ENCODE results near the gene CDH4. TPM values are rescaled to one million over a fixed set of nuclear protein-coding genes. Genes with fewer than 3 reads are reported as not detected.

CDH4 gene
- total and polyA plus RNA-seq, 4 experiments from 2014 or later: 0.39 to 1.1 (median 0.41) TPM; not detected in 1

- H3K4me1 Mint-ChIP-seq: no peaks in the 10 kb centered on the region
- POLR2A ChIA-PET (ENCODE audit: partially characterized antibody): no interaction called here
- no peak overlapping the region for H3K27ac Mint-ChIP-seq
- intact Hi-C loops (cut with micrococcal nuclease): no loop called here
- no peaks in the 10 kb centered on the region for H3K27me3 Mint-ChIP-seq
- H3K27me3 ChIP-seq (ENCODE audit: insufficient read depth, low read length): no peaks in the 10 kb centered on the region
- no peaks in the 10 kb centered on the region for H3K9me3 Mint-ChIP-seq
- no peak overlapping the region for H3K27ac ChIP-seq (ENCODE audit: low read depth, low read length)
- H3K4me3 Mint-ChIP-seq: no peak overlapping the region
- no peaks in the 10 kb centered on the region for H3K36me3 ChIP-seq (ENCODE audit: insufficient read depth, low read length)
- CTCF ChIA-PET (ENCODE audit: partially characterized antibody): no interaction called here
- no peaks in the 10 kb centered on the region for H3K4me1 ChIP-seq (ENCODE audit: insufficient read depth, low read length)
- H3K9me3 ChIP-seq (ENCODE audit: control insufficient read depth in 1 of 2, low read length in 2 of 2): no peaks in the 10 kb centered on the region
- no peaks in the 10 kb centered on the region for H3K36me3 Mint-ChIP-seq
- no peak overlapping the region for H3K4me3 ChIP-seq (ENCODE audit: low read length in 2 of 2)
- DNase-seq: no peak
Measured at GRCh38 chr20:61661583-61661982, 409.5 kb downstream of the CDH4 start.

GRCh38 chr20:61662226-61662967 is 410.3 kb downstream of the CDH4 start:
- Histone ChIP-seq H3K9me3 (ENCODE audit: control insufficient read depth in 1 of 2, low read length in 2 of 2) (no peaks in the 10 kb centered on the region), H3K27ac (ENCODE audit: low read depth, low read length) (no peak overlapping the region), H3K4me1 (ENCODE audit: insufficient read depth, low read length) (no peaks in the 10 kb centered on the region), H3K36me3 (ENCODE audit: insufficient read depth, low read length) (no peaks in the 10 kb centered on the region), H3K27me3 (ENCODE audit: insufficient read depth, low read length) (no peaks in the 10 kb centered on the region), H3K4me3 (ENCODE audit: low read length in 2 of 2) (no peak overlapping the region)
- intact Hi-C loops (cut with micrococcal nuclease): no loop called here
- ChIA-PET CTCF (ENCODE audit: partially characterized antibody) (no interaction called here), POLR2A (ENCODE audit: partially characterized antibody) (no interaction called here)
- DNase-seq: no peak
- H3K27ac Mint-ChIP-seq: no peak overlapping the region
- no peaks in the 10 kb centered on the region for H3K36me3 Mint-ChIP-seq
- no peaks in the 10 kb centered on the region for H3K9me3 Mint-ChIP-seq
- H3K4me1 Mint-ChIP-seq: no peaks in the 10 kb centered on the region
- H3K27me3 Mint-ChIP-seq: no peaks in the 10 kb centered on the region
- H3K4me3 Mint-ChIP-seq: peak overlapping the region in 1 of 8 donors; percentile 41

GRCh38 chr20:61662968-61663331 is 410.9 kb downstream of the CDH4 start:
- Histone ChIP-seq H3K9me3 (ENCODE audit: control insufficient read depth in 1 of 2, low read length in 2 of 2) (no peaks in the 10 kb centered on the region), H3K36me3 (ENCODE audit: insufficient read depth, low read length) (no peaks in the 10 kb centered on the region), H3K4me3 (ENCODE audit: low read length in 2 of 2) (no peak overlapping the region), H3K4me1 (ENCODE audit: insufficient read depth, low read length) (no peaks in the 10 kb centered on the region), H3K27me3 (ENCODE audit: insufficient read depth, low read length) (no peaks in the 10 kb centered on the region), H3K27ac (ENCODE audit: low read depth, low read length) (no peak overlapping the region)
- no peaks in the 10 kb centered on the region for H3K36me3 Mint-ChIP-seq
- intact Hi-C loops (cut with micrococcal nuclease): no loop called here
- no peak for DNase-seq
- no peak overlapping the region for H3K27ac Mint-ChIP-seq
- H3K9me3 Mint-ChIP-seq: no peaks in the 10 kb centered on the region
- CTCF ChIA-PET (ENCODE audit: partially characterized antibody): no interaction called here
- no peaks in the 10 kb centered on the region for H3K4me1 Mint-ChIP-seq
- POLR2A ChIA-PET (ENCODE audit: partially characterized antibody): no interaction called here
- no peaks in the 10 kb centered on the region for H3K27me3 Mint-ChIP-seq
- no peak overlapping the region for H3K4me3 Mint-ChIP-seq

- Mint-ChIP-seq H3K27ac (no peak overlapping the region), H3K27me3 (no peaks in the 10 kb centered on the region), H3K4me1 (no peaks in the 10 kb centered on the region), H3K4me3 (no peak overlapping the region), H3K36me3 (no peaks in the 10 kb centered on the region), H3K9me3 (no peaks in the 10 kb centered on the region)
- H3K4me3 ChIP-seq (ENCODE audit: low read length in 2 of 2): no peak overlapping the region
- no peak for DNase-seq
- POLR2A ChIA-PET (ENCODE audit: partially characterized antibody): no interaction called here
- CTCF ChIA-PET (ENCODE audit: partially characterized antibody): no interaction called here
- intact Hi-C loops (cut with micrococcal nuclease): no loop called here
- no peak overlapping the region for H3K27ac ChIP-seq (ENCODE audit: low read depth, low read length)
- H3K9me3 ChIP-seq (ENCODE audit: control insufficient read depth in 1 of 2, low read length in 2 of 2): no peaks in the 10 kb centered on the region
- H3K27me3 ChIP-seq (ENCODE audit: insufficient read depth, low read length): no peaks in the 10 kb centered on the region
- H3K36me3 ChIP-seq (ENCODE audit: insufficient read depth, low read length): no peaks in the 10 kb centered on the region
- no peaks in the 10 kb centered on the region for H3K4me1 ChIP-seq (ENCODE audit: insufficient read depth, low read length)
Measured at GRCh38 chr20:61663521-61664425, 411.7 kb downstream of the CDH4 start.

GRCh38 chr20:61664556-61665320 is 412.7 kb downstream of the CDH4 start:
- POLR2A ChIA-PET (ENCODE audit: partially characterized antibody): no interaction called here
- H3K27me3 ChIP-seq (ENCODE audit: insufficient read depth, low read length): no peaks in the 10 kb centered on the region
- H3K4me1 ChIP-seq (ENCODE audit: insufficient read depth, low read length): no peaks in the 10 kb centered on the region
- Mint-ChIP-seq H3K4me3 (no peak overlapping the region), H3K4me1 (no peaks in the 10 kb centered on the region), H3K27me3 (no peaks in the 10 kb centered on the region), H3K9me3 (no peaks in the 10 kb centered on the region), H3K36me3 (no peaks in the 10 kb centered on the region), H3K27ac (no peak overlapping the region)
- intact Hi-C loops (cut with micrococcal nuclease): no loop called here
- H3K36me3 ChIP-seq (ENCODE audit: insufficient read depth, low read length): no peaks in the 10 kb centered on the region
- H3K4me3 ChIP-seq (ENCODE audit: low read length in 2 of 2): no peak overlapping the region
- CTCF ChIA-PET (ENCODE audit: partially characterized antibody): no interaction called here
- H3K27ac ChIP-seq (ENCODE audit: low read depth, low read length): no peak overlapping the region
- H3K9me3 ChIP-seq (ENCODE audit: control insufficient read depth in 1 of 2, low read length in 2 of 2): no peaks in the 10 kb centered on the region
- no peak for DNase-seq

GRCh38 chr20:61665528-61666470 is 413.7 kb downstream of the CDH4 start:
- no peak overlapping the region for H3K4me3 Mint-ChIP-seq
- H3K9me3 Mint-ChIP-seq: no peaks in the 10 kb centered on the region
- POLR2A ChIA-PET (ENCODE audit: partially characterized antibody): no interaction called here
- no peaks in the 10 kb centered on the region for H3K27me3 ChIP-seq (ENCODE audit: insufficient read depth, low read length)
- no peak overlapping the region for H3K27ac Mint-ChIP-seq
- H3K4me1 ChIP-seq (ENCODE audit: insufficient read depth, low read length): no peaks in the 10 kb centered on the region
- no peaks in the 10 kb centered on the region for H3K27me3 Mint-ChIP-seq
- DNase-seq: no peak
- intact Hi-C loops (cut with micrococcal nuclease): no loop called here
- H3K4me1 Mint-ChIP-seq: no peaks in the 10 kb centered on the region
- H3K4me3 ChIP-seq (ENCODE audit: low read length in 2 of 2): no peak overlapping the region
- no peaks in the 10 kb centered on the region for H3K9me3 ChIP-seq (ENCODE audit: control insufficient read depth in 1 of 2, low read length in 2 of 2)
- no peak overlapping the region for H3K27ac ChIP-seq (ENCODE audit: low read depth, low read length)
- H3K36me3 ChIP-seq (ENCODE audit: insufficient read depth, low read length): no peaks in the 10 kb centered on the region
- CTCF ChIA-PET (ENCODE audit: partially characterized antibody): no interaction called here
- no peaks in the 10 kb centered on the region for H3K36me3 Mint-ChIP-seq
